ENCODE results near the gene ADNP. TPM values are rescaled to one million over a fixed set of nuclear protein-coding genes. Genes with fewer than 3 reads are reported as not detected.

Gene ADNP
- total and polyA plus RNA-seq, 2 experiments from 2014 or later = 13.1 to 43.7 TPM

DNA sequence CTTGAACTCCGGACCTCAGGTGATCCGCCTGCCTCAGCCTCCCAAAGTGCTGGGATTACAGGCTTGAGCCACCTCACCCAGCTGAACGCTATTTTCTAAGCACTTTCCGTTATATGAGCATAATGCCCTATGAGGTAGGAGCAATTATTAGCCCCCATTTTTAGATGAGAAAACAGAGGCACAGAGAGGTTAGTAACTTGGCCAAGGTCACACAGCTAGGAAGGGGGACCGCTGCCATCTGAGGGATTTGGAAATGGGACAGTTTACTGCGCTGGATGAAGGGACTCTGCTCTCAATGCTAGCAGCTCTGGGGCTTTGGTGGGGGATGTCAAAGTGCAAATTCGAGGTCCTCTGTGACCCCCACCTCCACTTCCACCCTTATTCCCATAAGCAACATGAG, 73.9 kb downstream of the ADNP start:
- WGBS (ENCODE audit: low lambda C conversion rate, missing lambda C conversion rate) = 97% methylated on average over 7 of the region's 7 CpGs
- Histone ChIP-seq H4K20me1 (ENCODE audit: insufficient read depth, poor library complexity, severe bottlenecking) (no peaks in the 10 kb centered on the region), H3K4me1 (ENCODE audit: insufficient read depth) (peaks cover 12% of the 10 kb centered on the region), H3K9me2 (replicated peaks; ENCODE audit: insufficient read depth) (no peaks in the 10 kb centered on the region), H3K4me3 (no peak overlapping the region), H3K79me2 (no peaks in the 10 kb centered on the region), H3K36me3 (replicated peaks; ENCODE audit: insufficient read depth, low read depth) (no peaks in the 10 kb centered on the region), H3K27ac (no peak overlapping the region), H3K4me2 (no peak overlapping the region), H3K27me3 (no peaks in the 10 kb centered on the region), H3K9me3 (ENCODE audit: low read depth) (no peaks in the 10 kb centered on the region), H2AFZ (no peak overlapping the region)
- DNase-seq (ENCODE audit: low spot score) = no peak
- TF ChIP-seq EZH2 (IDR thresholded peaks at IDR 0.05; ENCODE audit: borderline replicate concordance) (no peak), EZH2phosphoT487 (IDR thresholded peaks at IDR 0.05; ENCODE audit: low read depth, severe bottlenecking, unreplicated experiment) (no peak)
- TF ChIP-seq, protein P1, sequence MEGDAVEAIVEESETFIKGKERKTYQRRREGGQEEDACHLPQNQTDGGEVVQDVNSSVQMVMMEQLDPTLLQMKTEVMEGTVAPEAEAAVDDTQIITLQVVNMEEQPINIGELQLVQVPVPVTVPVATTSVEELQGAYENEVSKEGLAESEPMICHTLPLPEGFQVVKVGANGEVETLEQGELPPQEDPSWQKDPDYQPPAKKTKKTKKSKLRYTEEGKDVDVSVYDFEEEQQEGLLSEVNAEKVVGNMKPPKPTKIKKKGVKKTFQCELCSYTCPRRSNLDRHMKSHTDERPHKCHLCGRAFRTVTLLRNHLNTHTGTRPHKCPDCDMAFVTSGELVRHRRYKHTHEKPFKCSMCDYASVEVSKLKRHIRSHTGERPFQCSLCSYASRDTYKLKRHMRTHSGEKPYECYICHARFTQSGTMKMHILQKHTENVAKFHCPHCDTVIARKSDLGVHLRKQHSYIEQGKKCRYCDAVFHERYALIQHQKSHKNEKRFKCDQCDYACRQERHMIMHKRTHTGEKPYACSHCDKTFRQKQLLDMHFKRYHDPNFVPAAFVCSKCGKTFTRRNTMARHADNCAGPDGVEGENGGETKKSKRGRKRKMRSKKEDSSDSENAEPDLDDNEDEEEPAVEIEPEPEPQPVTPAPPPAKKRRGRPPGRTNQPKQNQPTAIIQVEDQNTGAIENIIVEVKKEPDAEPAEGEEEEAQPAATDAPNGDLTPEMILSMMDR (IDR thresholded peaks at IDR 0.05; ENCODE audit: poor library complexity) = no peak

DNA sequence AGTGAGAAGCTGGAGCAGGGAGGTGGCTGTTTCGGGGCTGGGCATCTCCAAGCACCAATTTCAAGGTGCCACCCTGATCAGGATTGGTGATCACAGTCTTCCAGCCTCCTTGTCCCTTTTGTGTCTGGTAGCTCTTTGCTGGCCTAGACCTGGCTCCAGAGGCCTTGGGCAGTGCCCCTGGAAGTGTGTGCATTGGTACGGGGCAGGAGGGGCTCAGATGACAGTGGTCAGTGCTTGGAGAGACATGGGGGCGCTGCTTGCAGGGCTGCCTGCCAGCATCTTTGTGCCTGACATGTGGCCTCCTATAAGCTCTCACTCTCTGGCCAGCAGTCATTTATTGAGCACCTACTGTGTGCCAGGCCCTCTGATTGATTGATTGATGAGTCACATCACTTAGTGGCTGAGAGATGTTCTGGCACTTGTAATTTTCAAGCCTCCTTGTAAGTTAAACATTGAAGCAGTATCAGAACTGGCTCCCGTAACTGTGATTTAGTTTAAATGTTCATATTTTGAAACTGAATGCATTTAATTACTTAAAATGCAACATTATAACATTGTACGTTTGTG, 74.7 kb downstream of the ADNP start:
- no peaks in the 10 kb centered on the region for H3K36me3 ChIP-seq (replicated peaks; ENCODE audit: insufficient read depth, low read depth)
- H3K4me3 ChIP-seq = no peak overlapping the region
- no peaks in the 10 kb centered on the region for H3K9me3 ChIP-seq (ENCODE audit: low read depth)
- no peak overlapping the region for H2AFZ ChIP-seq
- no peaks in the 10 kb centered on the region for H3K27me3 ChIP-seq
- no peaks in the 10 kb centered on the region for H4K20me1 ChIP-seq (ENCODE audit: insufficient read depth, poor library complexity, severe bottlenecking)
- peak overlapping the region; percentile 75 for H3K27ac ChIP-seq
- WGBS (ENCODE audit: low lambda C conversion rate, missing lambda C conversion rate) = 89% methylated on average over 5 of the region's 5 CpGs
- H3K4me2 ChIP-seq = peak overlapping the region; percentile 19
- no peaks in the 10 kb centered on the region for H3K9me2 ChIP-seq (replicated peaks; ENCODE audit: insufficient read depth)
- no peak for DNase-seq (ENCODE audit: low spot score)
- H3K4me1 ChIP-seq (ENCODE audit: insufficient read depth) = peaks cover 12% of the 10 kb centered on the region
- no peak for TF ChIP-seq EZH2 (IDR thresholded peaks at IDR 0.05; ENCODE audit: borderline replicate concordance)
- TF ChIP-seq, protein P1 (IDR thresholded peaks at IDR 0.05; ENCODE audit: poor library complexity) = no peak
- no peak for TF ChIP-seq EZH2phosphoT487 (IDR thresholded peaks at IDR 0.05; ENCODE audit: low read depth, severe bottlenecking, unreplicated experiment)
- no peaks in the 10 kb centered on the region for H3K79me2 ChIP-seq

DNA sequence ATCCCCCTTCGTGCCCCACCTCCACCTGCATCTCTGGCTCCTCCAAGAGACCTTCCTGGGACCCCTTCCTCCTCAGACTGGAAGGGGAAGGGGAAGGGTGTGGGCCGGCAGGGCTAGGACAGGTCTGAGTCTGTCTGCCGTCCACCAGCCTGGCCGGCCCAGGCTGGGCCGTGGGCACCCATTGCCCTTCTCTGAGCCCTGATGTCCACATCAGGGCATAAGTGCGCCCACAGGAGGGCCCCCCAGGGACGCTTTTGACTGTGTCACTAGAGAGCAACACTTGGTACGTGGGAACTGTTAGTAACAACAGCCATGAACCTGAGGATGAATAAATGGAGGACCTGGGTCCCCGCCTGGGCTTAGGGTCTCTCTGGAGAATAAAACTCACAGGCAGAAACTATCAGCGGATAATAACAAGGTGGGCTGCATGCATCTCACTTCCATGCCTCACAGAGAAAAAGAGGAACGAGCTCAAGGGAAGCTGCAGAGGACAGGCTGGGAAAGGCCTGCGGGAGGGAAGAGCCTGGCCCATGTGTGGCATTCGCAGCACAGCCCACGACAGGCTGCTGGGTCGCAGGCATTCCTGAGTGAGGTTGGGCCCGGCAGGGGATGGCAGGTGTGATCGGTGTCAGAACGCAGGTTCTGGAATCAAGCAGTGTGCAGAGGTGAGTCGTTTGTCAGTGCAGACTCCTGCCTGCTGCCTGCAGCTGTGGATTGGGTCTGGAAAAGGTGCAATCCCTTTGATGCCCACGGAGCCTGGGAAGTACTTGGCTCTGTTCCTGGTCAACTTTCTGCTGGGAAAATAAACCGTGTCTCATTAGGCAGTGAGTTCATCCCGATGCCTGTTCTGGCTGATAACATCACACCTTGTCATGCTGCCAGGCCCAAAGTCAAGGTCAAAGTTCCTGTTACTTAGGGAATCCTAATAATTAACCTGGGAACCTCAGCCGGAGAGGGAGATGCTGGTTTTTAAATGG, 75.5 kb downstream of the ADNP start:
- H3K9me2 ChIP-seq (replicated peaks; ENCODE audit: insufficient read depth) = no peaks in the 10 kb centered on the region
- H3K4me3 ChIP-seq = no peak overlapping the region
- no peaks in the 10 kb centered on the region for H3K36me3 ChIP-seq (replicated peaks; ENCODE audit: insufficient read depth, low read depth)
- 49% methylated on average over 23 of the region's 23 CpGs for WGBS (ENCODE audit: low lambda C conversion rate, missing lambda C conversion rate)
- peaks cover 12% of the 10 kb centered on the region for H3K4me1 ChIP-seq (ENCODE audit: insufficient read depth)
- peak overlapping the region; percentile 75 for H3K27ac ChIP-seq
- H4K20me1 ChIP-seq (ENCODE audit: insufficient read depth, poor library complexity, severe bottlenecking) = no peaks in the 10 kb centered on the region
- TF ChIP-seq EZH2 (IDR thresholded peaks at IDR 0.05; ENCODE audit: borderline replicate concordance) (no peak), EZH2phosphoT487 (IDR thresholded peaks at IDR 0.05; ENCODE audit: low read depth, severe bottlenecking, unreplicated experiment) (no peak)
- TF ChIP-seq, protein P1 (IDR thresholded peaks at IDR 0.05; ENCODE audit: poor library complexity) = no peak
- no peaks in the 10 kb centered on the region for H3K27me3 ChIP-seq
- H2AFZ ChIP-seq = no peak overlapping the region
- no peaks in the 10 kb centered on the region for H3K9me3 ChIP-seq (ENCODE audit: low read depth)
- DNase-seq (ENCODE audit: low spot score) = peak; percentile 73
- no peaks in the 10 kb centered on the region for H3K79me2 ChIP-seq
- H3K4me2 ChIP-seq = peak overlapping the region; percentile 19
